HG03196 (cell line): ENCODE measurements around the gene BTN1A1.
"Not testable (repeated sequence)": the region's sequence is repeated elsewhere in the genome, so short reads cannot be mapped to it uniquely, and the experiment has no call there.

Experiments
- ATAC-seq: cut with Tn5 transposase; IDR thresholded peaks from one replicate; pipeline ENCODE4 v1.9.1; 2021; ENCODE audit not compliant: unreplicated experiment

BTN1A1 gene

GRCh38 chr6:26500102-26500501 lies at the start of gene BTN1A1:
Gene BTN1A1 (plus strand): TSS chr6:26500303. CDS start chr6:26501287, 984 bp downstream.
- ATAC-seq = no peak

GRCh38 chr6:26452631-26453235 lies 47.4 kb upstream of the BTN1A1 start:
- ATAC-seq = no peak

GRCh38 chr6:26454631-26455030 lies 45.5 kb upstream of the BTN1A1 start:
- ATAC-seq = no peak

GRCh38 chr6:26455357-26455970 lies 44.6 kb upstream of the BTN1A1 start:
- ATAC-seq = no peak

- peak; percentile 31 for ATAC-seq
These were observed 42.8 kb upstream of the BTN1A1 start for GRCh38 chr6:26457264-26457805.

GRCh38 chr6:26457806-26458688 lies 42.1 kb upstream of the BTN1A1 start, which contains the start of gene BTN2A1:
Gene BTN2A1 (plus strand): TSS chr6:26457955. CDS start chr6:26458637, 682 bp downstream.
- peak; percentile 95 for ATAC-seq

GRCh38 chr6:26459023-26459810 lies 40.9 kb upstream of the BTN1A1 start:
- ATAC-seq = no peak

- ATAC-seq = not testable (repeated sequence)
These were observed 38.8 kb upstream of the BTN1A1 start for GRCh38 chr6:26461353-26461752.

GRCh38 chr6:26464014-26464413 lies 36.1 kb upstream of the BTN1A1 start:
- no peak for ATAC-seq

- no peak for ATAC-seq
These were observed 35.5 kb upstream of the BTN1A1 start for GRCh38 chr6:26464416-26465131.

GRCh38 chr6:26465776-26466175 lies 34.3 kb upstream of the BTN1A1 start:
- ATAC-seq = no peak

- no peak for ATAC-seq
These were observed 31.3 kb upstream of the BTN1A1 start for GRCh38 chr6:26468829-26469228.

GRCh38 chr6:26470643-26471042 lies 29.5 kb upstream of the BTN1A1 start:
- no peak for ATAC-seq

GRCh38 chr6:26471970-26472369 lies 28.1 kb upstream of the BTN1A1 start:
- ATAC-seq = no peak

GRCh38 chr6:26472549-26473290 lies 27.4 kb upstream of the BTN1A1 start:
- no peak for ATAC-seq

GRCh38 chr6:26473429-26473757 lies 26.7 kb upstream of the BTN1A1 start:
- ATAC-seq = no peak

- ATAC-seq = peak; percentile 90
These were observed 26.2 kb upstream of the BTN1A1 start for GRCh38 chr6:26473758-26474438.

GRCh38 chr6:26474439-26474881 lies 25.6 kb upstream of the BTN1A1 start:
- no peak for ATAC-seq
